K562 (cell line): ENCODE results near the gene ANAPC2. TPM values are rescaled to one million over a fixed set of nuclear protein-coding genes. Genes with fewer than 3 reads are reported as not detected.

Experiments
- ATAC-seq: fragments of 200-7000 bp; cut with Tn5 transposase; 3 replicates; pipeline ENCODE4 v1.9.1; 2020; ENCODE audit warnings: moderate library complexity
- BruUV-seq: library from RNA; stranded (reverse); fragments of 400-500 nt; replicated peaks from 2 replicates; lab custom pipeline; 2021; lab: Mats Ljungman, UMichigan
- CTCF ChIA-PET: fragments of 300-600 bp; formaldehyde crosslinking; extraction: SDS; loops from one replicate; lab custom pipeline; 2021; ENCODE audit warnings: low intra/inter-chr PET ratio; lab: Yijun Ruan, JAX
- POLR2A ChIA-PET: fragments of 300-600, 350-650 bp; sonication (Branson Sonifier 250); formaldehyde crosslinking; extraction: SDS; loops from one replicate; lab custom pipeline; 2021; ENCODE audit warnings: antibody characterized with exemption, inconsistent platforms; lab: Yijun Ruan, JAX
- DNase-seq, 4 experiments: peaks; one replicate each; pipeline versions ENCODE4 v3.0.0 to v3.0.0-alpha.2; 2011 to 2018; ENCODE audit warnings: low spot score in 3 of 4, mixed read lengths in 3 of 4; ENCODE audit errors: extremely low read depth in 1 of 4
- FAIRE-seq: peaks from 2 replicates; lab custom pipeline; 2011; peaks lifted over from hg19 to GRCh38; lab: Jason Lieb, UNC
- H2AFZ ChIP-seq: 2 replicates; pipeline ENCODE4 v1.6.0; 2011; ENCODE audit warnings: low read depth, low read length, control low read depth, inconsistent platforms
- H3K27ac ChIP-seq: fragments of 200-600 bp; 3 replicates; pipeline ENCODE4 v1.8.0; 2011; ENCODE audit warnings: low read depth, mild to moderate bottlenecking, control low read depth, inconsistent platforms, low read length, moderate library complexity, mixed read lengths; ENCODE audit errors: extremely low read depth
- H3K27me3 ChIP-seq, 2 experiments: fragments of 300-600 bp in 1 of 2; 2 replicates in 1 of 2; 3 replicates in 1 of 2; pipeline versions ENCODE4 v1.6.0 to v1.8.0; 2011; ENCODE audit warnings: inconsistent platforms in 2 of 2, low read length in 2 of 2, mild to moderate bottlenecking in 1 of 2, mixed read lengths in 1 of 2, moderate library complexity in 1 of 2; ENCODE audit not compliant: control insufficient read depth in 2 of 2, insufficient read depth in 2 of 2
- H3K36me3 ChIP-seq: fragments of 300-600 bp; 3 replicates; pipeline ENCODE4 v1.8.0; 2011; ENCODE audit warnings: mild to moderate bottlenecking, low read length, inconsistent platforms; ENCODE audit not compliant: control insufficient read depth, insufficient read depth
- H3K4me1 ChIP-seq, 2 experiments: fragments of 200-600 bp in 1 of 2; replicated peaks in 1 of 2; 2 replicates in 1 of 2; 3 replicates in 1 of 2; pipeline versions ENCODE4 v1.5.1 to v1.8.0; 2011; ENCODE audit warnings: inconsistent platforms in 2 of 2, low read length in 2 of 2, mild to moderate bottlenecking in 1 of 2, mixed read lengths in 1 of 2, moderate library complexity in 1 of 2; ENCODE audit not compliant: control insufficient read depth in 2 of 2, insufficient read depth in 2 of 2
- H3K4me2 ChIP-seq: 2 replicates; pipeline ENCODE4 v1.6.1; 2011; ENCODE audit warnings: low read length, control low read depth, inconsistent platforms, mixed read lengths; ENCODE audit not compliant: insufficient read depth
- H3K4me3 ChIP-seq: fragments of 200-600 bp; sonication (generic), shearing (Covaris generic); 2 replicates; pipeline ENCODE4 v1.5.1; 2016; ENCODE audit warnings: control low read depth, inconsistent platforms
- H3K79me2 ChIP-seq: fragments of 200-600 bp; 3 replicates; pipeline ENCODE4 v1.8.0; 2011; ENCODE audit warnings: low read length, inconsistent platforms; ENCODE audit not compliant: control insufficient read depth, insufficient read depth
- H3K9ac ChIP-seq, 2 experiments: 2 replicates each; pipeline versions ENCODE4 v1.6.0 to v1.6.1; 2011; ENCODE audit warnings: low read depth in 2 of 2, low read length in 2 of 2, control low read depth in 1 of 2, inconsistent platforms in 1 of 2, mild to moderate bottlenecking in 1 of 2, mixed read lengths in 1 of 2; ENCODE audit not compliant: insufficient read depth in 1 of 2
- H3K9me1 ChIP-seq: one replicate; pipeline ENCODE4 v1.6.0; 2011; ENCODE audit warnings: inconsistent platforms, mild to moderate bottlenecking, low read length, moderate library complexity; ENCODE audit not compliant: control insufficient read depth, insufficient read depth
- H3K9me3 ChIP-seq: replicated peaks from 2 replicates; pipeline ENCODE4 v1.5.1; 2011; ENCODE audit warnings: low read depth, low read length, inconsistent platforms; ENCODE audit not compliant: control insufficient read depth, insufficient read depth
- H4K20me1 ChIP-seq: replicated peaks from 2 replicates; pipeline ENCODE4 v1.6.1; 2011; ENCODE audit warnings: low read length, inconsistent platforms, mixed read lengths; ENCODE audit not compliant: control insufficient read depth, insufficient read depth
- CREM ChIP-seq: IDR thresholded peaks from 2 replicates; pipeline ENCODE4 v1.6.1; 2014; ENCODE audit warnings: antibody characterized with exemption, low read depth
- CTCF ChIP-seq, 3 experiments: IDR thresholded peaks in 2 of 3; conservative IDR thresholded peaks in 1 of 3; 2 replicates each; pipeline ENCODE4 v1.5.1; 2011 to 2012; ENCODE audit warnings: low read length in 3 of 3, mild to moderate bottlenecking in 3 of 3, control low read depth in 2 of 3, improper control_type of control experiment in 1 of 3, inconsistent platforms in 1 of 3, low read depth in 1 of 3, mixed read lengths in 1 of 3, moderate library complexity in 1 of 3; ENCODE audit not compliant: insufficient read depth in 2 of 3
- GTF2A2 ChIP-seq: IDR thresholded peaks from 2 replicates; pipeline ENCODE4 v1.6.1; 2016; ENCODE audit warnings: mild to moderate bottlenecking, missing genetic modification characterization, missing compliant biosample characterization
- ILF3 ChIP-seq: fragments of 450-650 bp; IDR thresholded peaks from 2 replicates; pipeline ENCODE4 v1.6.1; 2018; ENCODE audit warnings: antibody characterized with exemption, mild to moderate bottlenecking, moderate library complexity, borderline replicate concordance
- KAT2B ChIP-seq: IDR thresholded peaks from one replicate; pipeline ENCODE4 v1.6.1; 2012; ENCODE audit warnings: low read depth, mild to moderate bottlenecking, control low read depth, inconsistent platforms, low read length, moderate library complexity
- NKRF ChIP-seq: fragments of 450-650 bp; IDR thresholded peaks from 2 replicates; pipeline ENCODE4 v1.6.1; 2016; ENCODE audit warnings: borderline replicate concordance
- WGBS: fragments of 100-300 bp; shearing (Covaris generic); methylation state at CpG from one replicate; pipeline ENCODE4 v1.1.6; 2016; ENCODE audit warnings: low coverage, mixed read lengths; ENCODE audit not compliant: insufficient coverage; ENCODE audit errors: missing lambda C conversion rate; 5-methylcytosine and 5-hydroxymethylcytosine counted together
- in situ Hi-C: fragments of 300-500 bp; cut with MboI; formaldehyde crosslinking; loops from 4 replicates; pipeline ENCODE4 v1.15.0; 2018; ENCODE audit warnings: inconsistent platforms, mixed read lengths
- intact Hi-C: fragments of 100-400 bp; cut with micrococcal nuclease; formaldehyde crosslinking; loops from 2 replicates; pipeline ENCODE4 v1.14.2; 2022
- polyA plus RNA-seq, 8 experiments: library from polyadenylated mRNA; depleted of rRNA in 4 of 8; stranded (reverse) in 5 of 8; unstranded in 3 of 8; fragments of >200 nt; fragmentation: Nextera tagmentation in 2 of 8; fragmentation: Illumina TruSeq in 1 of 8; extraction: Ambion mirVana in 2 of 8; extraction: Trizol in 1 of 8; gene quantifications; 2 replicates each; pipeline versions ENCODE4 v1.2.1 to v1.2.3, GENCODE V29; 2011 to 2014; ENCODE audit warnings: inconsistent platforms in 1 of 8, missing spikeins in 1 of 8
- total RNA-seq, 7 experiments: library from RNA; depleted of rRNA in 6 of 7; stranded (reverse); fragments of >200 nt in 6 of 7; fragmentation: Illumina TruSeq in 2 of 7; extraction: Trizol in 2 of 7; gene quantifications; 2 replicates each; pipeline versions ENCODE4 v1.2.1 to v1.2.3, GENCODE V29; 2011 to 2021; ENCODE audit warnings: low replicate concordance in 1 of 7

Gene ANAPC2
- total and polyA plus RNA-seq, 9 of the 15 experiments (the other 6 are each of a cell fraction or from before 2014, with no cell fraction given), result 0.11 to 56.5 (median 17.1) TPM; not detected in 1

GRCh38 chr9:137175345-137175961 is 12.9 kb downstream of the ANAPC2 start (continued):
- peak in 2 of 3 experiments; percentile 27 to 30; a peak in 3 of 6 replicates for TF ChIP-seq CTCF (IDR thresholded peaks at IDR 0.05 in 2 of 3, conservative IDR thresholded peaks at IDR 0.05 in 1 of 3; ENCODE audit: insufficient read depth in 2 of 3, low read depth in 1 of 3, low read length in 3 of 3)
- TF ChIP-seq ILF3, result no peak
- TF ChIP-seq CREM, result no peak
- TF ChIP-seq KAT2B, result no peak
- no peak for TF ChIP-seq GTF2A2 (tag)

DNA sequence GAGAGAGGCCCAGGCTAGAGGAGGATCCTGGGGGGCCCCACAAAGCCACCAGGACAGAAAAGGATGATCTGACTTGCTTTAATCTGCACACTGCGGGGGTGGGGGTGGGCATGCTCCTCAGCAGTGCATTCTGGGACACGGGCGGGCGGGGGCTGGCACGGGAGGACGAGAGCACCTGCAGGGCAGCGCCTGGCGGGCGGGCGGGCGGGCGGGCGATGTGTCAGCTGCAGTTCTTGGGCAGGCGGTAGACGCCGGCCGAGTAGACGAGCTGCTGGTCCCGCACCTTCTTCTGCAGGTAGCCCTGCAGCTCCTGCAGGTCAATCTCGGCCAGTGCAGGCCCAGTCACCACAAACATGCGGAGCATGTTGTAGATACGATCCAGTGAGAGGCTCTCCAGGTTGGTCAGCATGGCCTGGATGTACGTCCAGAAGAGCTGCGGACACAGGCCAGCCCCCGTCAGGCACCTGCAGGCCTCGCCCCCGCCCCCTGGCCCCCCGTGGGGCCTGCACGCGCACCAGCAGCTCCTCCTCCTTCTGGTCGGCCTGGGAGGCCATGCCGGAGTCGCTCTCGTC is 13.6 kb downstream of the ANAPC2 start:
- peaks cover 14% of the 10 kb centered on the region; the same call in 1 of the 3 replicates for H3K36me3 ChIP-seq
- DNase-seq, result peak in 2 of 4 experiments; percentile 30 to 38
- no peaks in the 10 kb centered on the region for H3K79me2 ChIP-seq
- H3K9ac ChIP-seq, result peak overlapping the region in 1 of 2 experiments; percentile 64; a peak in 1 of 4 replicates
- H3K27ac ChIP-seq, result no peak overlapping the region
- H2AFZ ChIP-seq, result no peak overlapping the region
- 55% methylated on average over 19 of the region's 34 CpGs for WGBS
- no TSS peak for BruUV-seq
- intact Hi-C loops (no loop called here), in situ Hi-C loops (no loop called here)
- H3K9me1 ChIP-seq, result no peaks in the 10 kb centered on the region
- no peak overlapping the region for H3K4me3 ChIP-seq
- no peaks in the 10 kb centered on the region for H3K9me3 ChIP-seq
- POLR2A ChIA-PET, result interaction anchor here (0.7 to 1.8 kb wide), 2 partner anchors 17 to 18 kb away, joined by 5 to 7 read pairs; no protein-coding TSS in a partner anchor
- CTCF ChIA-PET, result no interaction called here
- FAIRE-seq, result no peak
- ATAC-seq, result peak; percentile 23; the same call in 2 of the 3 replicates
- no peak overlapping the region for H3K4me2 ChIP-seq
- H3K27me3 ChIP-seq, result peaks cover 0 to 13% of the 10 kb centered on the region in 2 experiments; a peak in 3 of 5 replicates
- TF ChIP-seq NKRF (no peak), CTCF (IDR thresholded peaks at IDR 0.05 in 2 of 3, conservative IDR thresholded peaks at IDR 0.05 in 1 of 3; ENCODE audit: insufficient read depth in 2 of 3, low read depth in 1 of 3, low read length in 3 of 3) (peak in 1 of 3 experiments; percentile 6; a peak in 1 of 6 replicates)
- H4K20me1 ChIP-seq, result 0 out of 2 replicates have a peak, but pooled peaks cover 5% of the 10 kb centered on the region
- H3K4me1 ChIP-seq, result peaks cover 3 to 84% of the 10 kb centered on the region in 2 experiments; a peak in 3 of 5 replicates
